Panc1 (cell line): ENCODE measurements around the gene KDR. TPM values are rescaled to one million over a fixed set of nuclear protein-coding genes. Genes with fewer than 3 reads are reported as not detected.

Experiments used
- ATAC-seq: fragments of 200-7000 bp; cut with Tn5 transposase; 2 replicates; pipeline ENCODE4 v1.9.1; 2020; ENCODE audit warnings: mild to moderate bottlenecking, moderate library complexity
- BruUV-seq: library from RNA; stranded (reverse); fragments of 400-500 nt; replicated peaks from 2 replicates; lab custom pipeline; 2021; lab: Mats Ljungman, UMichigan
- CTCF ChIA-PET: fragments of 300-600 bp; sonication (Branson Sonifier 250); formaldehyde crosslinking; loops from one replicate; lab custom pipeline; 2022; ENCODE audit warnings: antibody characterized with exemption; lab: Charles Lee
- POLR2A ChIA-PET: fragments of 300-600 bp; sonication (Branson Sonifier 250); formaldehyde crosslinking; loops from one replicate; lab custom pipeline; 2022; ENCODE audit warnings: antibody characterized with exemption; lab: Charles Lee
- DNase-seq: peaks from one replicate; pipeline ENCODE4 v3.0.0-alpha.2; 2010; ENCODE audit warnings: low read depth, low spot score
- H3K27ac ChIP-seq: 2 replicates; pipeline ENCODE4 v1.5.1; 2011; ENCODE audit warnings: mild to moderate bottlenecking, low read length, inconsistent platforms
- H3K27me3 ChIP-seq: fragments of 200-500 bp; sonication (Bioruptor generic); 2 replicates; pipeline ENCODE4 v1.6.0; 2014; ENCODE audit warnings: low read length, inconsistent platforms; ENCODE audit not compliant: control insufficient read depth, insufficient read depth
- H3K36me3 ChIP-seq: fragments of 200-500 bp; sonication (Bioruptor generic); 2 replicates; pipeline ENCODE4 v1.5.1; 2014; ENCODE audit warnings: inconsistent platforms, mild to moderate bottlenecking, low read length, moderate library complexity; ENCODE audit not compliant: control insufficient read depth, insufficient read depth
- H3K4me1 ChIP-seq: 2 replicates; pipeline ENCODE4 v1.5.1; 2011; ENCODE audit warnings: inconsistent platforms, mild to moderate bottlenecking, low read length, moderate library complexity; ENCODE audit not compliant: control insufficient read depth, insufficient read depth
- H3K4me3 ChIP-seq, 2 experiments: 2 replicates each; pipeline ENCODE4 v1.5.1; 2011 to 2012; ENCODE audit warnings: low read depth in 2 of 2, low read length in 2 of 2, mild to moderate bottlenecking in 2 of 2, inconsistent platforms in 1 of 2, moderate library complexity in 1 of 2
- H3K9me3 ChIP-seq: fragments of 200-500 bp; sonication (Bioruptor generic); 2 replicates; pipeline ENCODE4 v1.5.1; 2014; ENCODE audit warnings: low read depth, mild to moderate bottlenecking, inconsistent platforms, low read length, moderate library complexity; ENCODE audit not compliant: control insufficient read depth, insufficient read depth
- CTCF ChIP-seq: fragments of 450-650 bp; IDR thresholded peaks from 2 replicates; pipeline ENCODE4 v1.5.1; 2017; ENCODE audit warnings: mild to moderate bottlenecking
- POLR2AphosphoS5 ChIP-seq: IDR thresholded peaks from 2 replicates; pipeline ENCODE4 v1.6.1; 2012; ENCODE audit warnings: mild to moderate bottlenecking, low read depth, low read length, moderate library complexity
- REST ChIP-seq, 2 experiments: IDR thresholded peaks; 2 replicates each; pipeline ENCODE4 v1.6.1; 2011 to 2012; ENCODE audit warnings: low read depth in 2 of 2, control low read depth in 1 of 2, low read length in 1 of 2, mild to moderate bottlenecking in 1 of 2, moderate library complexity in 1 of 2; ENCODE audit not compliant: insufficient read depth in 1 of 2
- SIN3A ChIP-seq: IDR thresholded peaks from 2 replicates; pipeline ENCODE4 v1.6.1; 2012; ENCODE audit warnings: low read depth, mild to moderate bottlenecking, low read length, moderate library complexity, borderline replicate concordance; ENCODE audit not compliant: insufficient read depth
- TCF7L2 ChIP-seq: IDR thresholded peaks from 2 replicates; pipeline ENCODE4 v1.6.1; 2011; ENCODE audit warnings: mild to moderate bottlenecking, low read depth, low read length, inconsistent platforms
- in situ Hi-C: cut with HindIII; loops from 2 replicates; pipeline ENCODE4 v1.10.0; 2016; ENCODE audit warnings: low sequenced_read_pairs, low pct_unique_long_range_greater_than_20kb
- intact Hi-C: fragments of 100-400 bp; cut with micrococcal nuclease; formaldehyde crosslinking; loops from one replicate; pipeline ENCODE4 v1.10.0; 2022; ENCODE audit not compliant: unreplicated experiment
- total RNA-seq: library from RNA; stranded (reverse); gene quantifications from one replicate; pipeline ENCODE4 v1.2.1, GENCODE V29; 2021; ENCODE audit not compliant: unreplicated experiment

The KDR gene
- total RNA-seq, 1 experiment from 2014 or later: 0.18 TPM

GRCh38 chr4:55079451-55080173, 45.8 kb downstream of the KDR start:
- no peaks in the 10 kb centered on the region for H3K36me3 ChIP-seq
- in situ Hi-C loops (no loop called here), intact Hi-C loops (no loop called here)
- ATAC-seq (no peak), DNase-seq (no peak)
- ChIA-PET CTCF (no interaction called here), POLR2A (no interaction called here)
- no peaks in the 10 kb centered on the region for H3K9me3 ChIP-seq
- no peak overlapping the region for H3K4me3 ChIP-seq
- no TSS peak for BruUV-seq
- no peak overlapping the region for H3K27ac ChIP-seq
- H3K4me1 ChIP-seq: no peaks in the 10 kb centered on the region
- TF ChIP-seq POLR2AphosphoS5 (no peak), SIN3A (no peak), CTCF (no peak), TCF7L2 (no peak), REST (IDR thresholded peaks at IDR 0.05; ENCODE audit: insufficient read depth in 1 of 2, low read depth in 2 of 2, low read length in 1 of 2) (no peak)
- H3K27me3 ChIP-seq: no peaks in the 10 kb centered on the region

GRCh38 chr4:55078987-55079386, 46.4 kb downstream of the KDR start:
- Histone ChIP-seq H3K27me3 (no peaks in the 10 kb centered on the region), H3K4me3 (no peak overlapping the region), H3K4me1 (no peaks in the 10 kb centered on the region), H3K36me3 (no peaks in the 10 kb centered on the region), H3K27ac (no peak overlapping the region), H3K9me3 (no peaks in the 10 kb centered on the region)
- ChIA-PET POLR2A (no interaction called here), CTCF (no interaction called here)
- TF ChIP-seq REST (IDR thresholded peaks at IDR 0.05; ENCODE audit: insufficient read depth in 1 of 2, low read depth in 2 of 2, low read length in 1 of 2) (no peak), POLR2AphosphoS5 (no peak), CTCF (no peak), SIN3A (no peak), TCF7L2 (no peak)
- no peak for ATAC-seq
- intact Hi-C loops (no loop called here), in situ Hi-C loops (no loop called here)
- DNase-seq: no peak
- no TSS peak for BruUV-seq
